ENCODE results near the gene MATCAP1. TPM values are rescaled to one million over a fixed set of nuclear protein-coding genes. Genes with fewer than 3 reads are reported as not detected.

The MATCAP1 gene
- total RNA-seq, 2 donors from 2014 or later, result 13.7 to 28.4 TPM

DNA sequence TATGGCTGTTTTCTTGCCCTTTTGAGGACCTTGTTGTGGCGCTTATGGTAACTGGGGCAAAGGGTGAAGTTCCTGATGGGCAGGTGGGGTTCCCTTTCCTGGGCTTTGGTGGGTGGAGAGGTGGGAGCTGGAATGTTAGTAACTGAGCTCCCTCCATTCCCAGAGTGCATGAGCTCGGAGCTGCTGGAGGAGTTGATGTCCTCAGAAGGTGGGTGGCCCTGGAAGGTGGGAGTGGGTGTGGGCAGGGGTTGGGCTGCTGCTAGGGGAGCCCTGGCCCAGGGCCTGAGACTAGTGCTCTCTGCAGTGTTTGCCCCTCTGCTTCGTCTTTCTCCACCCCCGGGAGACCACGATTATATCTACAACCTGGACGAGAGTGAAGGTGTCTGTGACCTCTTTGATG, 13.9 kb upstream of the MATCAP1 start:
- Histone ChIP-seq H3K27me3 (replicated peaks; ENCODE audit: insufficient read depth) (no peaks in the 10 kb centered on the region), H3K9me3 (no peaks in the 10 kb centered on the region), H3K4me1 (ENCODE audit: control insufficient read depth in 1 of 2, low read depth in 2 of 2) (peaks cover 12 to 28% of the 10 kb centered on the region in 2 donors), H3K4me3 (no peak overlapping the region), H3K27ac (no peak overlapping the region), H3K36me3 (peaks cover 46% of the 10 kb centered on the region)
- DNase-seq (ENCODE audit: low spot score) (no peak), ATAC-seq (ENCODE audit: insufficient number of reproducible peaks, low FRiP score, low read depth) (no peak)
- TF ChIP-seq, protein P1, sequence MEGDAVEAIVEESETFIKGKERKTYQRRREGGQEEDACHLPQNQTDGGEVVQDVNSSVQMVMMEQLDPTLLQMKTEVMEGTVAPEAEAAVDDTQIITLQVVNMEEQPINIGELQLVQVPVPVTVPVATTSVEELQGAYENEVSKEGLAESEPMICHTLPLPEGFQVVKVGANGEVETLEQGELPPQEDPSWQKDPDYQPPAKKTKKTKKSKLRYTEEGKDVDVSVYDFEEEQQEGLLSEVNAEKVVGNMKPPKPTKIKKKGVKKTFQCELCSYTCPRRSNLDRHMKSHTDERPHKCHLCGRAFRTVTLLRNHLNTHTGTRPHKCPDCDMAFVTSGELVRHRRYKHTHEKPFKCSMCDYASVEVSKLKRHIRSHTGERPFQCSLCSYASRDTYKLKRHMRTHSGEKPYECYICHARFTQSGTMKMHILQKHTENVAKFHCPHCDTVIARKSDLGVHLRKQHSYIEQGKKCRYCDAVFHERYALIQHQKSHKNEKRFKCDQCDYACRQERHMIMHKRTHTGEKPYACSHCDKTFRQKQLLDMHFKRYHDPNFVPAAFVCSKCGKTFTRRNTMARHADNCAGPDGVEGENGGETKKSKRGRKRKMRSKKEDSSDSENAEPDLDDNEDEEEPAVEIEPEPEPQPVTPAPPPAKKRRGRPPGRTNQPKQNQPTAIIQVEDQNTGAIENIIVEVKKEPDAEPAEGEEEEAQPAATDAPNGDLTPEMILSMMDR (IDR thresholded peaks at IDR 0.05), result no peak

DNA sequence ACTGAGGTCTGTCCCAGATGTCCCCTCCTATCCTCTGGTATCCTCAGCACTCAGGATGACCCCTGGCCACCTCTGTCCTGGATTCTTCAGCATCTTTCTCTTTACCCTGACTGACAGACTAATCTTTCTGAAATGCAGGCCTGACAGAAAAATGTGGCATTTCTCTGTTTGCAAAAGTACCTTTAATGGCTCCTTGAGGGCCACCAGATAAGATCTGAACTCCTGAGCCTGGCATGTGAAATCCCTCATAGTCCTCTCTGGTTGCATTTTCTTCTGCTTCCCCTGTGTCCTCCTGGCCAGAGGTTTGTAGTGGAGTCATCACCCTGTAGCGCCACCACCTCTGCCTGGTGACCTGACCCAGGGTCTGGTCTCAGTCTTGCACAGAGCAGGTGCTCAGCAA, 13.1 kb upstream of the MATCAP1 start:
- H3K4me1 ChIP-seq (ENCODE audit: control insufficient read depth in 1 of 2, low read depth in 2 of 2), result peaks cover 15 to 33% of the 10 kb centered on the region in 2 donors
- TF ChIP-seq, protein P1 (IDR thresholded peaks at IDR 0.05), result no peak
- H3K27ac ChIP-seq, result no peak overlapping the region
- no peaks in the 10 kb centered on the region for H3K9me3 ChIP-seq
- H3K4me3 ChIP-seq, result no peak overlapping the region
- H3K27me3 ChIP-seq (replicated peaks; ENCODE audit: insufficient read depth), result no peaks in the 10 kb centered on the region
- H3K36me3 ChIP-seq, result peaks cover 42% of the 10 kb centered on the region
- no peak for DNase-seq (ENCODE audit: low spot score)
- ATAC-seq (ENCODE audit: insufficient number of reproducible peaks, low FRiP score, low read depth), result no peak

DNA sequence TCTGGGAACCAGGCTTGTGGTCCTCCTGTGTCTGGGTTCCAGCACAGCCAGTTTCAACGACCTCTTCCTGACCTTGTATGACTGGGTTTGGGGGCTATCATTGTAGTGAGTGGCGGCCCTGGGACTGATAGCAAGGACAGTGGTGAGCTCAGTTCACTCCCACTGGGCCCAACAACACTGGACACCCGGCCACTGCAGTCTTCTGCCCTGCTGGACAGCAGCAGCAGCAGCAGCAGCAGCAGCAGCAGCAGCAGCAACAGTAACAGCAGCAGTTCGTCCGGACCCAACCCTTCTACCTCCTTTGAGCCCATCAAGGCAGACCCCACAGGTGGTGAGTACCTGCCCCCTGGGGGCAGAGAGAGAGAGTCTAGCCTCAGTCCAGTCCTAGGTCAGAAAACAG, 11.9 kb upstream of the MATCAP1 start:
- TF ChIP-seq, protein P1 (IDR thresholded peaks at IDR 0.05), result no peak
- peaks cover 37% of the 10 kb centered on the region for H3K36me3 ChIP-seq
- no peaks in the 10 kb centered on the region for H3K27me3 ChIP-seq (replicated peaks; ENCODE audit: insufficient read depth)
- DNase-seq (ENCODE audit: low spot score) (no peak), ATAC-seq (ENCODE audit: insufficient number of reproducible peaks, low FRiP score, low read depth) (no peak)
- H3K4me1 ChIP-seq (ENCODE audit: control insufficient read depth in 1 of 2, low read depth in 2 of 2), result peaks cover 19 to 38% of the 10 kb centered on the region in 2 donors
- H3K4me3 ChIP-seq, result no peak overlapping the region
- H3K27ac ChIP-seq, result no peak overlapping the region
- no peaks in the 10 kb centered on the region for H3K9me3 ChIP-seq

DNA sequence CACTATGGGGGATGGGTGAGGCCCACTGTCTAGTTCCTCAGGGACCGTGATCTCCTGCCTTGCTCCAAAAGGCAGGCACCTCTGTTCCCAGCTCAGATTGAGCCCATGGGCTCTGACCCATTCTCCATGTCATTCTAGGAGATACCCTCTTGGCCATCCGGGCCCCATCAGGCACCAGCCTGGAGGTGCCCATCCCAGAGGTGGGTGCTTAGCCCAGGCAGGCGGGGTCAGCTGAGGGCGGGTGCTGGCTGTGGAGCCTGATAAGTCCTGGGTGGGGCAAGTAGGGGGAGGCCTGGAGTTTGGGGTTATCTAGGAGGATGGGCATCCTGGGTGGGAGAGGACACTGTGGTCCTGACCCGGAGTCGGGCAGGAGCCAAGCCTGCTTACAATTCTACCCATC, 10.5 kb upstream of the MATCAP1 start:
- ATAC-seq (ENCODE audit: insufficient number of reproducible peaks, low FRiP score, low read depth) (no peak), DNase-seq (ENCODE audit: low spot score) (no peak)
- Histone ChIP-seq H3K27ac (no peak overlapping the region), H3K4me3 (no peak overlapping the region), H3K27me3 (replicated peaks; ENCODE audit: insufficient read depth) (no peaks in the 10 kb centered on the region), H3K9me3 (no peaks in the 10 kb centered on the region), H3K4me1 (ENCODE audit: control insufficient read depth in 1 of 2, low read depth in 2 of 2) (peaks cover 19 to 38% of the 10 kb centered on the region in 2 donors), H3K36me3 (peaks cover 37% of the 10 kb centered on the region)
- TF ChIP-seq, protein P1 (IDR thresholded peaks at IDR 0.05), result no peak

DNA sequence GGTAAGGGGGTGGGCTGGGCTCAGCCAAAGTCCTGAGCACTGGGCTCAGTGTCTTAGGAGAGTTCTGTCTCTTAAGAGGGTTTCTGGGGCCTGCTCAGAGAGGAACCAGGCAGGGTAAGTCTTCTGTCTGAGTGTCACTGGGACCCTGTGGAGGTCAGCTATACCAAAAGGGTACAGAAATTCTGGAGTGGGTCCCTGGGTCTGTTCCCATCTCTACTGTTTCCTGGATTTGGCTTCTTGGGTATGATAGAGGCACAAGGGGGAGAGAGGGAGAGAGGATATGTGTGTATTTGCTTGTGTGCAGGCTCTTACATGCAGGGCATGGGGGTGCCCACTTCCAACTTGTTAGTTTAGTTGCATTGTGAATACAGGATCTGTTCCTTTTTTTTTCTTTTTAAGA, 9.8 kb upstream of the MATCAP1 start:
- DNase-seq (ENCODE audit: low spot score) (no peak), ATAC-seq (ENCODE audit: insufficient number of reproducible peaks, low FRiP score, low read depth) (no peak)
- Histone ChIP-seq H3K4me3 (peak overlapping the region; percentile 81), H3K27me3 (replicated peaks; ENCODE audit: insufficient read depth) (no peaks in the 10 kb centered on the region), H3K9me3 (no peaks in the 10 kb centered on the region), H3K27ac (no peak overlapping the region), H3K36me3 (peaks cover 37% of the 10 kb centered on the region), H3K4me1 (ENCODE audit: control insufficient read depth in 1 of 2, low read depth in 2 of 2) (peaks cover 19 to 38% of the 10 kb centered on the region in 2 donors)
- TF ChIP-seq, protein P1 (IDR thresholded peaks at IDR 0.05), result no peak
